ENCODE results near the gene COQ8B.

COQ8B gene

DNA sequence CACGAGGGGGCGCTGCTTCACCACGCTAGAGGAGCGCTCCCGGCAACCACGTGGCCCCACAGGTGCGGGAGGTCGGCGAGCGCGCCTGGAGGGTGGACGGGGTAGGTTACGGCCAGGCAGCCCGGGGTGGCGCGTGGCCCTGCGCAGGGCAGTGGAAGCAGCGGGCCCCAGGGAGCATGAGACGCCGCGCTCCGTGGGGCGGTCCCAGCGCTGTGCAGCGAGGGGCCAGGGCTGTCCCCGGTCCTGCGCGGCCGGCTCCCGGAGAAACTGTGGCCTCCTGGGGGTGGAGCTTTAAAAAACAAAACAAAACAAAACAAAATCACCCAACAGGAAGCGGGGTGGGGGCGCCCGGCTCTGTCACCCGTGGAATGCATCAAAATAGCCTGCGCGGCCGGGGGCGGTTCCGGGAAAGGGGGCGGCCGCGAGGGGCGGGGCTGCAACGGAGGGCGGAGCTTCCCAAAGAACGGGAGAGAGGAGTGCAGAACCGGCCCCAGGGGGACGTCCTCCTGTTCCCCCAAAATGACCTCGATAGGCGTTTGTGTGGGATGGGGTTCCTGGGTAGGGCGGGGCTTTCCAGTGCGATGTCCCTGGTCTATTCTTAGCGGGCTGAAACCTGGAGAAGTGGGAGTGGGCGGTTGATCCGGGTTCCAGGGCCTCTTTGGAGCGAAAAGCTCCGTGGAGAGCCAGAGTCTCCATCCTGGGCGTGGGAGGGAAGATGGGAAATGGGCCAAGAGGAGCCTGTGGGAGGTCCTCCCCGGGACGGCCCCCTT lies 53.6 kb downstream of the COQ8B start:
- peak overlapping the region; percentile 80 for H2AFZ ChIP-seq (ENCODE audit: low read length)
- H3K79me2 ChIP-seq (ENCODE audit: insufficient read depth, low read length): no peaks in the 10 kb centered on the region
- peaks cover 14% of the 10 kb centered on the region for H3K4me1 ChIP-seq (ENCODE audit: insufficient read depth, low read length, severe bottlenecking)
- no peaks in the 10 kb centered on the region for H3K9me2 ChIP-seq (ENCODE audit: low read depth, low read length)
- H3K9ac ChIP-seq (ENCODE audit: low read length): peak overlapping the region; percentile 74
- TF ChIP-seq EZH2 (IDR thresholded peaks at IDR 0.05; ENCODE audit: borderline replicate concordance, low read length): no peak
- TF ChIP-seq, protein P1, sequence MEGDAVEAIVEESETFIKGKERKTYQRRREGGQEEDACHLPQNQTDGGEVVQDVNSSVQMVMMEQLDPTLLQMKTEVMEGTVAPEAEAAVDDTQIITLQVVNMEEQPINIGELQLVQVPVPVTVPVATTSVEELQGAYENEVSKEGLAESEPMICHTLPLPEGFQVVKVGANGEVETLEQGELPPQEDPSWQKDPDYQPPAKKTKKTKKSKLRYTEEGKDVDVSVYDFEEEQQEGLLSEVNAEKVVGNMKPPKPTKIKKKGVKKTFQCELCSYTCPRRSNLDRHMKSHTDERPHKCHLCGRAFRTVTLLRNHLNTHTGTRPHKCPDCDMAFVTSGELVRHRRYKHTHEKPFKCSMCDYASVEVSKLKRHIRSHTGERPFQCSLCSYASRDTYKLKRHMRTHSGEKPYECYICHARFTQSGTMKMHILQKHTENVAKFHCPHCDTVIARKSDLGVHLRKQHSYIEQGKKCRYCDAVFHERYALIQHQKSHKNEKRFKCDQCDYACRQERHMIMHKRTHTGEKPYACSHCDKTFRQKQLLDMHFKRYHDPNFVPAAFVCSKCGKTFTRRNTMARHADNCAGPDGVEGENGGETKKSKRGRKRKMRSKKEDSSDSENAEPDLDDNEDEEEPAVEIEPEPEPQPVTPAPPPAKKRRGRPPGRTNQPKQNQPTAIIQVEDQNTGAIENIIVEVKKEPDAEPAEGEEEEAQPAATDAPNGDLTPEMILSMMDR (IDR thresholded peaks at IDR 0.05; ENCODE audit: low read length): peak; percentile 89; the same call in 1 of the 2 replicates
- H3K4me2 ChIP-seq (ENCODE audit: low read length): peak overlapping the region; percentile 87
- H3K9me3 ChIP-seq (ENCODE audit: low read length): no peaks in the 10 kb centered on the region
- H3K27me3 ChIP-seq (ENCODE audit: insufficient read depth, low read length): no peaks in the 10 kb centered on the region
- peak overlapping the region; percentile 72 for H3K4me3 ChIP-seq (ENCODE audit: low read depth, low read length, poor library complexity, severe bottlenecking)
- H3F3A ChIP-seq (ENCODE audit: insufficient read depth, low read length): no peaks in the 10 kb centered on the region
- no peaks in the 10 kb centered on the region for H4K20me1 ChIP-seq (ENCODE audit: insufficient read depth, low read length)
- peaks cover under 1% of the 10 kb centered on the region for H3K36me3 ChIP-seq (ENCODE audit: insufficient read depth, low read length)
- H3K27ac ChIP-seq (ENCODE audit: low read depth, low read length, poor library complexity, severe bottlenecking): no peak overlapping the region

DNA sequence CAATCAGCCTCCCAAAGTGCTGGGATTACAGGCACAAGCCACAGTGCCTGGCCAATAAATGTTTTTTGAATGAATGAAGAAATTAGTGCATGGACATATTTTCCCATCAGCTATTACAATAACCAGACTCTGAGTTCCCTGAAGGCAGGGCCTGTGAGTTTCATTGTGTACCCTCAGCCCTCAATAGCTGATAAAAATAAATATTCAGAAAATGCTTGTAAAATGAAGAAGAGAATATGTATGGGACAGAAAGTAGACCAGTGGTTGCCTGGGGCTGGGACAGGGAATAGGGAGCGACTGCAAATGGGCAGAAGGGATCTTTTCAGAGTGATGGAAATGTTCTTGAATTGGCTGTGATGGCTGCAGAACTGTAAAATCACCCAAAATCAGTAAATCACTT lies 55.1 kb downstream of the COQ8B start:
- no peak for TF ChIP-seq EZH2 (IDR thresholded peaks at IDR 0.05; ENCODE audit: borderline replicate concordance, low read length)
- TF ChIP-seq, protein P1 (IDR thresholded peaks at IDR 0.05; ENCODE audit: low read length): no peak
- H3K27me3 ChIP-seq (ENCODE audit: insufficient read depth, low read length): no peaks in the 10 kb centered on the region
- no peaks in the 10 kb centered on the region for H3F3A ChIP-seq (ENCODE audit: insufficient read depth, low read length)
- H3K4me2 ChIP-seq (ENCODE audit: low read length): no peak overlapping the region
- H3K27ac ChIP-seq (ENCODE audit: low read depth, low read length, poor library complexity, severe bottlenecking): no peak overlapping the region
- H3K9me2 ChIP-seq (ENCODE audit: low read depth, low read length): no peaks in the 10 kb centered on the region
- H2AFZ ChIP-seq (ENCODE audit: low read length): no peak overlapping the region
- H4K20me1 ChIP-seq (ENCODE audit: insufficient read depth, low read length): no peaks in the 10 kb centered on the region
- H3K79me2 ChIP-seq (ENCODE audit: insufficient read depth, low read length): no peaks in the 10 kb centered on the region
- H3K9ac ChIP-seq (ENCODE audit: low read length): no peak overlapping the region
- H3K4me3 ChIP-seq (ENCODE audit: low read depth, low read length, poor library complexity, severe bottlenecking): no peak overlapping the region
- H3K4me1 ChIP-seq (ENCODE audit: insufficient read depth, low read length, severe bottlenecking): peaks cover 14% of the 10 kb centered on the region
- no peaks in the 10 kb centered on the region for H3K9me3 ChIP-seq (ENCODE audit: low read length)
- no peaks in the 10 kb centered on the region for H3K36me3 ChIP-seq (ENCODE audit: insufficient read depth, low read length)

DNA sequence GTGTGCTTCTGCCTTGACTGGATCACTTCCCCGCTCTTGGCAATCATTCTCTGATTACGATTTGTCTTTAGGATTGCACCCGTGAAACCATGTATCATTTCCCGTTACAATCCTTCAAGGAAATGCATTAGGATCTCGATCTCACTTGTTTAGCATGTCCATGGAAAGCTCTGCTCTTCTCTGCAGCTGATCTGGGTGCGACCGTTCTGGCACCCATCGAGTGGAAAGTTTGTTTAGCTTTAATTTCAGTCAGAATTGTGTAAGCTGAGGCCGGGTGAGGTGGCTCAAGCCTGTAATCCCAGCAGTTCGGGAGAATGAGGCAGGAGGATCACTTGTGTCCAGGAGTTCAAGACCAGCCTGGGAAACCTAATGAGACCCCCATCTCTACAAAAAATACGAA lies 57.1 kb downstream of the COQ8B start:
- Histone ChIP-seq H3K9me3 (ENCODE audit: low read length) (no peaks in the 10 kb centered on the region), H3F3A (ENCODE audit: insufficient read depth, low read length) (no peaks in the 10 kb centered on the region), H3K4me1 (ENCODE audit: insufficient read depth, low read length, severe bottlenecking) (peaks cover 14% of the 10 kb centered on the region), H3K27ac (ENCODE audit: low read depth, low read length, poor library complexity, severe bottlenecking) (no peak overlapping the region), H3K36me3 (ENCODE audit: insufficient read depth, low read length) (no peaks in the 10 kb centered on the region), H3K9ac (ENCODE audit: low read length) (no peak overlapping the region), H4K20me1 (ENCODE audit: insufficient read depth, low read length) (no peaks in the 10 kb centered on the region), H3K4me3 (ENCODE audit: low read depth, low read length, poor library complexity, severe bottlenecking) (no peak overlapping the region), H2AFZ (ENCODE audit: low read length) (no peak overlapping the region), H3K79me2 (ENCODE audit: insufficient read depth, low read length) (no peaks in the 10 kb centered on the region), H3K4me2 (ENCODE audit: low read length) (no peak overlapping the region), H3K9me2 (ENCODE audit: low read depth, low read length) (no peaks in the 10 kb centered on the region), H3K27me3 (ENCODE audit: insufficient read depth, low read length) (no peaks in the 10 kb centered on the region)
- TF ChIP-seq, protein P1 (IDR thresholded peaks at IDR 0.05; ENCODE audit: low read length): no peak
- no peak for TF ChIP-seq EZH2 (IDR thresholded peaks at IDR 0.05; ENCODE audit: borderline replicate concordance, low read length)

Measured in OCI-LY1 (cell line).